HepG2 (cell line): Measurements from ENCODE around the gene ADI1. TPM values are rescaled to one million over a fixed set of nuclear protein-coding genes. Genes with fewer than 3 reads are reported as not detected.
A peak's percentile ranks its signal among the peaks of the same experiment; 100 is the strongest.

Experiments used
- CREBL2 ChIP-seq: sonication (generic); formaldehyde crosslinking; IDR thresholded peaks from 2 replicates; pipeline ENCODE4 v1.8.1; 2023; ENCODE audit warnings: missing genetic modification reagents, mild to moderate bottlenecking, borderline replicate concordance
- HCFC1 ChIP-seq: fragments of 150-350 bp; IDR thresholded peaks from 2 replicates; pipeline ENCODE4 v1.6.1; 2014; ENCODE audit warnings: low read depth, low read length
- MED1 ChIP-seq: sonication (generic); formaldehyde crosslinking; IDR thresholded peaks from 2 replicates; pipeline ENCODE4 v1.4.0; 2020; ENCODE audit warnings: missing genetic modification reagents
- MXD1 ChIP-seq: sonication (generic); formaldehyde crosslinking; IDR thresholded peaks from 2 replicates; pipeline ENCODE4 v1.4.0; 2020; ENCODE audit warnings: mild to moderate bottlenecking, missing genetic modification reagents
- MXD4 ChIP-seq: IDR thresholded peaks from 2 replicates; pipeline ENCODE4 v1.6.1; 2016; ENCODE audit warnings: mild to moderate bottlenecking, missing biosample characterization, missing genetic modification reagents
- RBAK ChIP-seq: sonication (generic); formaldehyde crosslinking; IDR thresholded peaks from 2 replicates; pipeline ENCODE4 v1.5.1; 2020; ENCODE audit warnings: mild to moderate bottlenecking, missing genetic modification reagents
- SRSF4 ChIP-seq: fragments of 200-400 bp; formaldehyde crosslinking; IDR thresholded peaks from one replicate; pipeline ENCODE4 v1.6.1; 2018; ENCODE audit warnings: mild to moderate bottlenecking, low read depth, low read length, moderate library complexity; ENCODE audit not compliant: poor library complexity, severe bottlenecking
- SRY ChIP-seq: sonication (generic); formaldehyde crosslinking; IDR thresholded peaks from 2 replicates; pipeline ENCODE4 v1.8.0; 2022; ENCODE audit warnings: mild to moderate bottlenecking, missing genetic modification reagents
- ZNF343 ChIP-seq: sonication (generic); formaldehyde crosslinking; IDR thresholded peaks from 2 replicates; pipeline ENCODE4 v1.4.0; 2020; ENCODE audit warnings: mild to moderate bottlenecking, missing genetic modification reagents
- ZNF460 ChIP-seq: sonication (generic); formaldehyde crosslinking; IDR thresholded peaks from 2 replicates; pipeline ENCODE4 v1.5.1; 2020; ENCODE audit warnings: missing genetic modification reagents, mild to moderate bottlenecking, borderline replicate concordance
- ZNF569 ChIP-seq: sonication (generic); formaldehyde crosslinking; IDR thresholded peaks from 2 replicates; pipeline ENCODE4 v1.5.0; 2020; ENCODE audit warnings: mild to moderate bottlenecking, missing genetic modification reagents, moderate library complexity, borderline replicate concordance
- ZNF646 ChIP-seq: sonication (generic); formaldehyde crosslinking; IDR thresholded peaks from 2 replicates; pipeline ENCODE4 v1.9.0; 2021; ENCODE audit warnings: mild to moderate bottlenecking, missing genetic modification reagents
- ZNF761 ChIP-seq: sonication (generic); formaldehyde crosslinking; conservative IDR thresholded peaks from 2 replicates; pipeline ENCODE4 v1.4.0; 2020; ENCODE audit warnings: mild to moderate bottlenecking, missing genetic modification reagents
- polyA plus RNA-seq, 8 experiments: library from polyadenylated mRNA; depleted of rRNA in 3 of 8; stranded (reverse) in 7 of 8; unstranded in 1 of 8; fragments of >200 nt; fragmentation: Illumina TruSeq in 4 of 8; extraction: Trizol in 4 of 8; gene quantifications; 2 replicates each; pipeline versions ENCODE4 v1.2.1 to v1.2.3, GENCODE V29; 2011 to 2016; ENCODE audit warnings: low read depth in 4 of 8, missing spikeins in 1 of 8, mixed read lengths in 1 of 8; ENCODE audit not compliant: insufficient read depth in 1 of 8
- total RNA-seq, 5 experiments: library from RNA; depleted of rRNA; stranded (reverse); fragments of >200 nt; fragmentation: Illumina TruSeq; extraction: Trizol; gene quantifications; 2 replicates each; pipeline ENCODE4 v1.2.3, GENCODE V29; 2016; ENCODE audit warnings: low read depth in 1 of 5
- TF ChIP-seq, protein P1 (sequence below): sonication (generic); formaldehyde crosslinking; IDR thresholded peaks from 2 replicates; pipeline ENCODE4 v1.4.0; 2020; ENCODE audit warnings: mild to moderate bottlenecking, missing genetic modification reagents

The ADI1 gene
- total and polyA plus RNA-seq, 2 of the 13 experiments (the other 11 are each of a cell fraction or from before 2014, with no cell fraction given), result 28.7 to 123 TPM

- peak; percentile 15; the same call in 1 of the 2 replicates for TF ChIP-seq ZNF646 (CRISPR knock-in tag)
- TF ChIP-seq ZNF569 (CRISPR knock-in tag), result peak; percentile 83; the same call in 1 of the 2 replicates
- TF ChIP-seq MED1 (CRISPR knock-in tag), result peak; percentile 45
- TF ChIP-seq, protein P1, sequence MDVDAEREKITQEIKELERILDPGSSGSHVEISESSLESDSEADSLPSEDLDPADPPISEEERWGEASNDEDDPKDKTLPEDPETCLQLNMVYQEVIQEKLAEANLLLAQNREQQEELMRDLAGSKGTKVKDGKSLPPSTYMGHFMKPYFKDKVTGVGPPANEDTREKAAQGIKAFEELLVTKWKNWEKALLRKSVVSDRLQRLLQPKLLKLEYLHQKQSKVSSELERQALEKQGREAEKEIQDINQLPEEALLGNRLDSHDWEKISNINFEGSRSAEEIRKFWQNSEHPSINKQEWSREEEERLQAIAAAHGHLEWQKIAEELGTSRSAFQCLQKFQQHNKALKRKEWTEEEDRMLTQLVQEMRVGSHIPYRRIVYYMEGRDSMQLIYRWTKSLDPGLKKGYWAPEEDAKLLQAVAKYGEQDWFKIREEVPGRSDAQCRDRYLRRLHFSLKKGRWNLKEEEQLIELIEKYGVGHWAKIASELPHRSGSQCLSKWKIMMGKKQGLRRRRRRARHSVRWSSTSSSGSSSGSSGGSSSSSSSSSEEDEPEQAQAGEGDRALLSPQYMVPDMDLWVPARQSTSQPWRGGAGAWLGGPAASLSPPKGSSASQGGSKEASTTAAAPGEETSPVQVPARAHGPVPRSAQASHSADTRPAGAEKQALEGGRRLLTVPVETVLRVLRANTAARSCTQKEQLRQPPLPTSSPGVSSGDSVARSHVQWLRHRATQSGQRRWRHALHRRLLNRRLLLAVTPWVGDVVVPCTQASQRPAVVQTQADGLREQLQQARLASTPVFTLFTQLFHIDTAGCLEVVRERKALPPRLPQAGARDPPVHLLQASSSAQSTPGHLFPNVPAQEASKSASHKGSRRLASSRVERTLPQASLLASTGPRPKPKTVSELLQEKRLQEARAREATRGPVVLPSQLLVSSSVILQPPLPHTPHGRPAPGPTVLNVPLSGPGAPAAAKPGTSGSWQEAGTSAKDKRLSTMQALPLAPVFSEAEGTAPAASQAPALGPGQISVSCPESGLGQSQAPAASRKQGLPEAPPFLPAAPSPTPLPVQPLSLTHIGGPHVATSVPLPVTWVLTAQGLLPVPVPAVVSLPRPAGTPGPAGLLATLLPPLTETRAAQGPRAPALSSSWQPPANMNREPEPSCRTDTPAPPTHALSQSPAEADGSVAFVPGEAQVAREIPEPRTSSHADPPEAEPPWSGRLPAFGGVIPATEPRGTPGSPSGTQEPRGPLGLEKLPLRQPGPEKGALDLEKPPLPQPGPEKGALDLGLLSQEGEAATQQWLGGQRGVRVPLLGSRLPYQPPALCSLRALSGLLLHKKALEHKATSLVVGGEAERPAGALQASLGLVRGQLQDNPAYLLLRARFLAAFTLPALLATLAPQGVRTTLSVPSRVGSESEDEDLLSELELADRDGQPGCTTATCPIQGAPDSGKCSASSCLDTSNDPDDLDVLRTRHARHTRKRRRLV, result peak; percentile 80; the same call in 1 of the 2 replicates
- 0 out of 2 replicates have a peak, but pooled peaks have one; percentile 96 for TF ChIP-seq ZNF343 (CRISPR knock-in tag)
- TF ChIP-seq ZNF761 (CRISPR knock-in tag), result peak; percentile 98
- peak; percentile 91 for TF ChIP-seq MXD4 (CRISPR knock-in tag)
- TF ChIP-seq SRSF4, result peak; percentile 63
- TF ChIP-seq CREBL2 (CRISPR knock-in tag), result no peak; the same call in 1 of the 2 replicates
- TF ChIP-seq MXD1 (CRISPR knock-in tag), result peak; percentile 95
- TF ChIP-seq RBAK, result no peak
- peak; percentile 92 for TF ChIP-seq SRY (CRISPR knock-in tag)
- no peak; the same call in 1 of the 2 replicates for TF ChIP-seq HCFC1
- peak; percentile 82; the same call in 1 of the 2 replicates for TF ChIP-seq ZNF460 (CRISPR knock-in tag)
These were observed at the start of gene ADI1 (continued) for GRCh38 chr2:3519255-3520205.
